GM12801 (cell line): ENCODE data around the gene LRRC47.

ENCODE experiments used
- CTCF ChIP-seq: IDR thresholded peaks from one replicate; pipeline ENCODE4 v1.5.1; 2011; ENCODE audit warnings: control low read depth; ENCODE audit not compliant: insufficient read length; ENCODE audit errors: extremely low read depth

The LRRC47 gene

GRCh38 chr1:3780901-3781300 is 15.4 kb downstream of the LRRC47 start:
- TF ChIP-seq CTCF, result no peak

- no peak for TF ChIP-seq CTCF
Observed at GRCh38 chr1:3779912-3780416, 16.3 kb downstream of the LRRC47 start.

GRCh38 chr1:3779265-3779911 is 16.9 kb downstream of the LRRC47 start:
- TF ChIP-seq CTCF, result no peak

GRCh38 chr1:3778590-3779264 is 17.6 kb downstream of the LRRC47 start:
- TF ChIP-seq CTCF, result no peak

DNA sequence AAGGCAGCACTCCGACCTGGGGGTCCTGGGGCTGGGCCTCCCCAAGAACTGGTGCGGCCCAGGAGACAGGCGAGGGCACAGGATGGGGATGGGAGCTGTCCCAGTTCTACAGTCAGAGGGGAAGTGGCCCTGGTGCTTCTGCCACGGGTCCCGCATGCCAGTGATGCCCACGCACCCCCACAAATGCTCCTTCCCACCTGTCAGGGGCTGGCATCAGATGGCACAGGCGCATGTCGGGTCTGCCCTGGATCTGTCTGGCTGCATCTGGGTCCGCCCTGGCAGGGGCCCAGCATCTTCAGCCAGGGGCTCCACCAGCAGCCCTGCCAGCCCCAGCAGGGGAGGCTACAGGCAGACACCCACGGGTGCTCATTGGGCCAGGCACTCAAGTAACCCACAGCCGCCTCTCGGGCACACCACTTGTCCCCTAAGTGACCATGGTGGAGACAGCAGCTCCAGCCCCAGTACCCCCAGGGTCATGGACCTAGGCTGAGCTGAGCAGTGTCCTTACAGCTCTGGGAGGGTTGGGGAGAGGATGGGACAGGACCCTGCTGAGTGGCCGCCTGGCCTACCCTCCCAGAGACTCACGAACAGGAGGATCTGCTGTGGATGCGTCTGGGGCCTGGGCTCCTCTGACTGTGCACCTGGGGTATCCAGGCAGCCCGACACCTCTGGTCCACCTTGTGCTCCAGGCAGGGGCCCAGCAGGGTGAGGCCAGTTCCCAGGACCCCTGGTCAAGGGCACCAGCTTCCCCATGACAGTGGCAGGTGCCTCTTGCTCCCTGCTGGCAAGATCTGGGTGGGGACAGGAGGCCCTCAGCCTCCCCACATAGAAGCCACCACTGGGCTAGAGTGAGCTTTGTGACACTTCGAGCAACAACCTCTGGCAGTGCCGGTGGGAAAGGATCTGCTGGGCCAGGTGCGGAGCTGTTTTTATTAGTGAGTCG is 18.4 kb downstream of the LRRC47 start:
- TF ChIP-seq CTCF, result no peak

GRCh38 chr1:3777078-3777547 is 19.2 kb downstream of the LRRC47 start:
- TF ChIP-seq CTCF, result no peak
